ENCODE measurements around the gene UNC5A.
A peak's percentile ranks its signal among the peaks of the same experiment; 100 is the strongest.

Gene UNC5A

DNA sequence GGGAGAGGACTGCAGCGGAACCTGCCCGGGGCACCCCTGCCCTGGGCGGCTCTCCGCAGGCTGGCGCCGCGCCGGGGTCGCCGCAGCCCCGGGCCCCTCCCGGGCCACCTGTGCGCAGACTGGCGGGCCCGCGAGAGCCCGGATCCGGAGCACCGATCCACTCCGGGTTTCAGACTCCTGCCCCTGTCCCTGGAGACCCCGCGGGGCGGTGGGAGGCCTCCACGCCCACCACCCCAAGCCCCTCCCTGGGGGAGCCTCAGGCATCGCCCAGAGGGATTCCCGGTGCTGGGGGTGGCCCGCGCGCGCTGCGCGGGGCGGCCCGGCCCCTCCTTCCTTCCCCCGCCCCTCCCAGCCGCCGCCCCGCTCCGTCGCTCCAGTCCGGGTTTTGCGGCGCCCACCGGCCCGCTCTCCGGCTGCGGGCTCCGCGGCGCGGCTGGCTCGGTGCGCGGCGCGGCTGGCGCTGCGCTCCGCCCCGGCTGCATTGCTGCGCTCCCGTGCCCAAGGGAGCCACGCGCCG, at the start of gene UNC5A:
Gene UNC5A, plus strand, starts transcription at position 479 of the 517 bp plus-strand sequence. CDS start 192 bp downstream, outside the sequence.
- peak; percentile 83 for DNase-seq

DNA sequence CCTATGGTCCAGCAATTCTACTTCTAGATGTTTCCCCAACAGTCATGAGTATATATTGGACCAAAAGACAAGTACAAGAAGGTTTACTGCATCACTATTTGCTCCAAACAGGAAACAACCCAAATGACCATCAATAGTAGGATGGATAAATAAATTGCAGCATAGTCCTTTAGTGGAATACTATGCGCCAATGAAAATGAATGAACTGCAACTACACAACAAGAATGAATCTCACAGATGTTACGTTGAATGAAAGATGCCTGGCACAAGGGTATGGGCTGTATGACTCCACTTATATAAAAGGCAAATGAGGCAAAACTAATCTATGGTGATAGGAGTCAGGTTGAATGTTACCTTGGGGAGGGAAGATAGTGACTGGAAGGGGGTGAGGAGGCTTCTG, 48.6 kb upstream of the UNC5A start:
- no peak for DNase-seq

DNA sequence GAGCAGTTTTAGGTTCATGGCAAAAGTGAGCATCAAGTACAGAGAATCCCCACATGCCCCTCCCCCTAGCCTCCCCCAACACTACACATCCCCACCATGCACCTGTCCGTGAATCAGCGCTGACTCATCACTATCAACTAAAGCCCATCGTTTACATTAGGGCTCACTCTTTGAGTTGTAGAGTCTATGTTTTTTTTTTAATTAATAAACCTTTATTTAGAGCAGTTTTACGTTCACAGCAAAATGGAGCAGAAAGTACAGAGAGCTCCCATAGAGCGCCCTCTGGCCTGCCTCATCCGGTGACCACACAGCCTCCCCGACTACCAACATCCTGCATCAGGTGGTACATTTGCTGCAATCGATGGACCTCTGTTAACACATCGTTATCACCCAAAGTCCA, 47.9 kb upstream of the UNC5A start:
- no peak for DNase-seq

DNA sequence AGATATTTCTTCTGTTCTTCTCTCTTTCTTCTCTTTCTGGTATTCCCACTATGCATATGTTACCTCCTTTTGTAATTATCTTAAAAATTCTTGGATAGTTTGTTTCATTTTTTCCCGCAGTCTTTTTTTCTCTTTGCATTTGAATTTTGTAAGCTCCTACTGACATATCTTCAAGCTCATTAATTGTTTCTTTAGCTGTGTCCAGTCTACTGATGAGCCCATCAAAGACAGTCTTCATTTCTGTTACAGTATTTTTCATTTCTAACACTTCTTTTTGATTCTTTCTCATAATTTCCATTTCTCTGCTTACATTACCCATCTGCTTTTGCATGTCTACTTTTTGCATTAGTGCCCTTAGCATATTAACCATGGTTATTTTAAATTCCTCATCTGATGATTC, 44.7 kb upstream of the UNC5A start:
- no peak for DNase-seq

DNA sequence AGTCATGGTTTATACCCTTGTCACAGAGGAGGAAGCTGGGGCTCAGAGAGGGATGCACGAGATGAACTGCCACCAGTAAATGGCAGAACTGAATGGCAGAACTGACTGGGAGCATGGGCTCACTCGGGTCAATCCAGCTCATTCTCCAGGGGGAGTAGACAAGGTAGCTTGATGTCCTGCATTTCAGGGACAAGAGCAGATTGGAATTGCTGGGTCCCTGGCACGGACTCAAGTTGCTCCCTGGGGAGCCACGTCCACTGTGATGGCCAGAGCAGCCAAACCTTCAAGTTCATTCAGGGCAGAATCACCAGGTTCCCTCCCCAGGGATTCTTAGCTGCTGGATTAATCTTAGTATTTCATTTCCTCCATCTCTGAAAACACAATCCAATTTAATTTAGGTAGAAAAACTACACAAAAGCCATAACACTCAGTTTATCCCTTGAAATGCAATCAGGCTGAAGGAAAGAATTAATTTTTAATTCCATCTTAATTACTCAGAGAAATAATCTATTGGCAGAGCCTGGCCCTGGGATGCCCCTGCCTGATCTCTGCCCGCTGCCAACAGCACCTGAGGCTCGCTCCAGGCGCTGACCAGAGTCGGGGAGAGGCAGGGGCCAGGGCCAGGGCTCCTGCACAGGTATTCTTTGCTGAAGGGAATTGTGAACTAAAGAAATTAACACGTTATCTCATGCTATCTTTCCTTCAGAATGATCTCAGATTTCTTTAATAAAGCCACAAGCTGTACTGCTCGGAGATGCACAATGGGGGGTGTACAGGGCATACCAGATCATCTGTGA, 42.0 kb upstream of the UNC5A start:
- no peak for DNase-seq

DNA sequence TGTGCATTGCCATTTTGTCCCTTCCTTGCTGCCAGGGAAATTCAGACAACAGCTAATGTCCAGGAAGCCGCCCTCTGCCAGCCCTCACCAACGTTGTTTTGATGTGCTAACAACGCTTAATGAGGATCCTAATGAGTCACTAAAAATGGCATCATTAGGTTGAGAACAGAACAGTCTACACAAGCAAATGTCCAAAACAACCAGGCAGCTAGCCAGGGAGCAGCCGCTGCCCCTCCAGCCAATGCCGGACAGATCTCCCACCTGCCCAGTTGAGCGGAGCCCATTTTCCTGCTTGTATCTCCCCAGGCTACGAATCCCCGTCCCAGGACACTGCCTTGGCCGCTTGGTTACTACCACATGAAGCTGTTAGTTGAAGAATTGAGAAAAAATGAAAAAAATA, 40.4 kb upstream of the UNC5A start:
- DNase-seq = no peak

DNA sequence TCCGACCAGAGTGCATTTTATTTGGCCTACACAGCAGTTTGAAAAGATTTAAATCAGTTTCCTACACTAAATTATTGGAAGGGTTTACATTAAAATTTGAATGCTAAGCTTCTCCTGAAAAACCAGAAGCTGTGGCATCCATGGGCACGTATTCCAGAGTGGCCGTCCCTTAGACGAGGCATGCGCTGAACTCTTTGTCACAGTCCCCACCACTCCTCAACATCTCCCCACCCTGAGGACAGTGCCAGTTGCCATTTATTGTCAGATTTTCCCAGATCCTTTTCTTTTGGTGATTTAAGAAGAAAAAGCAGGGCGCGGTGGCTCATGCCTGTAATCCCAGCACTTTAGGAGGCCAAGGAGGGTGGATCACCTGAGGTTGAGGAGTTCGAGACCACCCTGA, 39.9 kb upstream of the UNC5A start:
- DNase-seq = no peak

DNA sequence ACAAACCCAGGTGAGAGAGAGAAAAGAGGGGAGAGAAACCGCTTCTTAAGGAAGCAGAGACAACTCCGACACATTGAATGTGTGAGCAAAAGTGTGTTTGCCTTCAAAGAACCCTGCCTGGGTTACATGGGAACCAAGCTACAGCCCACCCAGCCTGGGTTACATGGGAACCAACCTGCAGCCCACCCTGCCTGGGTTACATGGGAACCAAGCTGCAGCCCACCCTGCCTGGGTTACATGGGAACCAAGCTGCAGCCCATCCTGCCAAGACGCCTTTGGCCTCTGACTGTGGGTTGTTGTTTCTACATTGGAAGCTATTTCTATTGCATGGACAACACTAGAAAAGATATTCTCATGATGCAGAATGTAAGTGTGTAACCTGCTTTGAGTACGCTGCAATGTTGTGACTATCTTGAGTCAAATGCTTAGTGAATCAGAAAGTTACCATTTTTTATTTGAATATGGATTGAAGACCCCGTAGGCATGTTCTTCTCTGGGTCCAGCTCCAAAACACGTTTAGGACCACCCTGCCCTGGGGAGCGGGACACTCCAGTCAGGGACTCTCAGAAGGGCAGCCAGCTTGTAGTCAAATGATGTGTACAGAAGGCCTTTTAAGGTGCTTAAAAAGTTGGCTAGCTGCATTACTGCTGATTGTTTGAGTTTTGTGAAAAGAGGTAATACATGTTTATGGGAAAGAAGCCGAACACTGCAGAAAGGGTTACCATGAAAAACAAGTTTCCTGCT, 39.1 kb upstream of the UNC5A start:
- DNase-seq = no peak

DNA sequence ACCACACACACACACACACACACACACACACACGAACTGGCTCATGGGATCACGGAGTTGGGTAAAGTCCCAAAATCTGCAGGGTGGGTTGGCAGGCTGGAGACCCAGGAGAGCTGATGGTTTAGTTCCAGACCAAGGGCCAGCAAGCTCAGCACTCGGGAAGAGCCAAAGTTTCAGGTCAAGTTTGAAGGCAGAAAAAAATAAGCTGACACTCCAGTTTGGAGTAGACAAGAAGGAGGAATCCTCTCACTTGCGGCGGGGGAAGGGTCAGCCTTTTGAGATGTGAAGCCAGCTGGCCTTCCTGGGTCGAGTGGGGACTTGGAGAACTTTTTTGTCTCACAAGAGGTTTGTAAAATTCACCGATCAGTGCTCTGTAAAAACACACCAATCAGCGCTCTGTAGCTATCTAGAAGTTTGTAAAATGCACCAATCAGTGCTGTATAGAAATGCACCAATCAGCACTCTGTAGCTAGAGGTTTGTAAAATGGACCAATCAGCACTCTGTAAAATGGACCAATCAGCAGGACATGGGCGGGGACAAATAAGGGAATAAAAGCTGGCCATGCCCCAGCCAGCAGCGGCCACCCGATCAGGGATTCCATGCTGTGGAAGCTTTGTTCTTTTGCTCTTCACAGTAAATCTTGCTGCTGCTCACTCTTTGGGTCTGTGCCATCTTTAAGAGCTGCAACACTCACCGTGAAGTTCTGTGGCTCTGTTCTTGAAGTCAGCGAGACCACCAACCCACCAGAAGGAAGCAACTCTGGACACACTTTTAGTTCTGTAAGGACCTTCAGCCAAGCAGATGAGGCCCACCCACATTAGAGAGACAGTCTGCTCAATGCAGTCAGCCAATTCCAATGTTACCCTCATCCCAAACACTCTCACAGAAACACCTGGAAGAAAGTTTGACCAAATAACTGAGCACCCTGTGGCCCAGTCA, 37.8 kb upstream of the UNC5A start:
- no peak for DNase-seq

DNA sequence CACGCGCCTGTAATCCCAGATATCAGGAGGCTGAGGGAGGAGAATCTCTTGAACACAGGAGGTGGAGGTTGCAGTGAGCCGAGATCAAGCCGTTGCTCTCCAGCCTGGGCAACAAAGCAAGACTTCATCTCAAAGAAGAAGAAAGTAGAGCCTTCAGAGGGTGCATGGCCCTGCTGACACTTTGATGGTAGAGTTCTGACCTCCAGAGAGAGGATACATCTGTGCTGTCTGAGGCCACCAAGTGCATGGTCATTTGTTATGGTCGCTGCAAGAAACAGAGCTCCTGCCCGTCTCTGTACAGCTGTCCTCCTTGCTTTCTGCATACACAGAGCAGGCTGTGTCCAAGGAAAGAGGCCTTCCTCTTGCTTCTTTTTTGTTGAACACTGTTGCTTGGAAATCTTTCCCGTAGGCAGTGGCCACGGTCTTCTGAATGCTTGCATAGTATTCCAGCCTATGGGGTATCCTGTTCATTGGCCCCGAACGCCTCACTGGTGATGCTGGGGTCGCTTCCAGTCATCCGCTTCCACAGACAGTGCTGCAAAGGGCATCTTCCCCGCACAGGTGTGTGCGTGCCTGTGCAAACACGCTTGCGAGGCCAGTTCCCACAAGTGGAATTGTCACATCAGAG, 36.8 kb upstream of the UNC5A start:
- no peak for DNase-seq

DNA sequence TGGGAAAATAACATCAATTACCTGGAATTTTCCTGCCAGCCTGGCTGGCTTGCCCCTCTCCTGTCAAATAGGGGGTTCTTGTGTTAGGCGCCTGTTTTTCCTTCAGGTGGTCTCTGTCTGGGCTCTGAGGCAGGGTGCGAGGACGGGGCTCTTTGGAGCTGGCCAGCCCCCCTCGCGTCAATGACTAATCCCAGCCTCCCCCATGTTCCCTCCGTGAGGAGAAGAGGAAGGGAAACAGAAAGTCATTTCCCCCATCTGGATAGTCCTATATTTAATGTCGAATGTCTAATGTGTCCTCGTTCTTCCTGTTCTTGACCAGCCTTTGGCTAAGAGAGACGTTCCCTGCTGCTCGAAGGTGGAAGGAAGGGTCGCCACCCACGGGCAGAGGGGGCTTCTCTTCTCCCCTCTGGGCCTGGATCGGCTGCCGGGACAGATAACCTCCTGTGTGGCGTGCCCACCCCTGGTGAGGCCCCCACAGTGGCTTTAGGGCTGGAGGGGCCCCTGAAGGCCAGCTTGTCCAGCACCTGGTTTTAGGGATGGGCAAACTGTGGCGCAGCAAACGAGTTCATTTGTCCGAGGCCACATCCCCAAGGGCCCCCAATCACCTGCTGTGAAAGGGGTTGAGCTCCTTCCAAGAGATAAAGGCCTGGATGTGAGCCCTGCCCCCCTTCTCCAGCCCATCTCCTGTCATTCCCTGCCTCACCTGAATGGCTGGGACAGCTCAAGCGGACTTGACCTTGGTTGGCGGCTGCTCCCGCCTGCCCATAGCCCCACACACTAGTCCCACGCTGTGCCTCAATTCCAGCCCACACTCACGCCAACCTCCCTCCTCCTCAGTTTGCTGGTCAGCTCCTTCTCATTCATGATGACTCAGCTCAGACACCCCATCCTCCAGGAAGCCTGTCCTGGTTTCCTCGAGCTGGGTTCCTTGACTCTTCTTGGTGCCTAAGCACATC, 35.9 kb upstream of the UNC5A start:
- no peak for DNase-seq

DNA sequence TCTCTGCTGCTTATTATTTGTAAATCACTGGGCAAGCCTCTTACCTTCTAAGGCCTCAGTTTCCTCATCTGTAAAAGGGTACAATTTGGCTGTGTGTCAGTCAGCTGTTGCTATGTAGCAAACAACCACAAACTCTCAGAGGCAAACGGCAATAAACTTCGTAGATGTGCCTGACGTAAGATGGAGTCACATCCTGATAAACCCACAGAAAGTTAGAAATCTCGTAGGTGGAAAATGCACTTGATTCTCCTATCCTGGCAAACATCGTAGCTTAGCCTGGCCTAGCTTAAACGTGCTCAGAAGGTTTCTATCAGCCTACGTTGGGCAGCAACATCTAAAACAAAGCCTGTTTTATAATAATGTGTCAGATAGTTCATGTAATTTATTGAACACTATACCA, 35.0 kb upstream of the UNC5A start:
- peak; percentile 10 for DNase-seq

DNA sequence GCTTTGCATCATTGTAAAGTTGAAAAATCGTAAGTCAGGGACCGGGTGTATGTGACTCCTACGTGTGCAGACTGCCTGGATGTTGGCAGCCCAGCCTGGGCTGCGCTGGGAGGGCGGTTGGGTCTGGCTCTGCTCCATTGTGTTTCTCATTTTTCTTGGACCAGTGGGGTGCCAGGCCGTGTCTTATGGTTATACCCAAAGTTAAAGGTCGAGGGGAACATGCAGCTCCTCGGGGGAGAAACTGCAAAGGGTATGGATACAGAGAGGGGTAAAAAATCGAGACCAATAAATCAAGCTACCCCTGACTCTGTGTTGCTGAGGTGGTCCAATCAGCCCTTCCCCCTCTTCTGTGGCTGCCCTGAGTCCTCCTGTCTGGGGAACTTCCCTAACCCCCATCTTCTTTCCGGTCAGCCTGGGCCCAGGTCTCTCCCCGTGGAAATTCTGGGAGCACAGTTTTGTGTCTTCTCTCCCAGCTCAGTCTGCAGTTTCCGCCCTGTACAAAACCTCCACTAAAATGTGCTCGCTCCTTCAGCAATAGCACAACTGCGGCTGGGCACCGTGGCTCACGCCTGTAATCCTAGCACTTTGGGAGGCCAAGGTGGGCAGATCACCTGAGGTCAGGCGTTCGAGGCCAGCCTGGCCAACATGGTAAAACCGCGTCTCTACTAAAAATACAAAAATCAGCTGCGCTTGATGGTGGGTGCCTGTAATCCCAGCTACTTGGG, 34.1 kb upstream of the UNC5A start:
- DNase-seq = peak; percentile 13

DNA sequence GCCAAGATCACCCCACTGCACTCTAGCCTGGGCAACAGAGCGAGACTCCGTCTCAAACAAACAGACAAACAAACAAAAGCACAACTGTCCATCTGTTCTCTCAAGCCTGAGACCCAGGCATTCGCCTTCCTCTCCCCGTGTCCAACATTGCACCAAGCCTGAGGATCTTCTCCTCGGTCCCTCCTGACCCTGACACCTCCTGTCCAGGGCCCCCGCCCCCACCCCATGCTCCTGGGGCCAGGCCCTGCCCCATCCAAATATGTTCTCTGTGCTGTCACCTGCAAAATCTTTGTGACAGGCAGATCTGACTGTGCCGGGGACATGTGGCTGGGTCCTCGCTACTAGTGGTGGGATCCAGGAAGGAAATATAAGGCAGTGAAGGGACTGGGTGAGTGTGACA, 33.4 kb upstream of the UNC5A start:
- peak; percentile 17 for DNase-seq

DNA sequence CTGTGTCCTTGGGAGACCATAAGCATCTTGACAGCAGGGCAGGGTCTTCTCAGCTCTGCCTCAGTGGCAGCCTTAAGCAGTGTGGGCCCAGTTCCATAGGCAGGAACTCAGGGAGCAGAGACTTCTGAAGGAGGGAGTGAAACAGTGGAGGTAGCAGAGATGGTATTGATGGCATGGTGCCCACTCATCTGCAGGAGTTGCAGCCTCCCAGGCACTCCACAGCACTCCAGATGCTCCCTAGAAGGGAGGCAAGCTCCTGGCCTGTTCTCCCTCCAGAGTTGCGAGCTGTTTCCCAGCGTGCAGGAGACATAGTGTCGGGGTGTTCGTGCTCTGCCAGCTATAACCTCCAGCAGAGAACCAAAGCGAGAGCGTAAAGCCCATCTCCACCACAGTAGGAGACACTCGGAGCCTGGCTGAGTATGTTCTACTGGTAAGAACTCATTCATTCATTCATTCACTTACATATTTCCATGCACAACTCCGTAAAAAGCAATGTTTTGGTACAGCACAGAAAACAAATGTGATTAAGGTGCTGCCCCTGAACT, 31.4 kb upstream of the UNC5A start:
- peak; percentile 25 for DNase-seq

DNA sequence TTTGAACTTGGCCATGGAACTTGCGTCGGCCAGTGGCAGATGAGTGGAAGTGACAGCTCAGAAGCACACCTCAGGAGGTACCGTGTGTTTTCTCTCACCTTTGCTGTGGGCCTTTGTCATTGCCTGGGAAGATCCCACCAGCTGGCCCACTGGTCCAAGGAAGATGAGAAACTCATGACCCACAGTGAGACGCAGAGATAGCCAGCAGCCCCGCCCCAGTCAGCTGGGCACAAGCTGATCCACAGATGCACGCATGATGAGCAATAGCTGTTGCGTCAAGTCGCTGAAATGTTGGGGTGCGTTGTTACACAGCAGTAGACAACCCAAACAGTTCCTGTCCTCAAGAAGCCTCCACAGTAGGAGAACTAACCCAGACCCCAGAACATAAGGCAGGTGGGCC, 30.8 kb upstream of the UNC5A start:
- DNase-seq = peak; percentile 23

DNA sequence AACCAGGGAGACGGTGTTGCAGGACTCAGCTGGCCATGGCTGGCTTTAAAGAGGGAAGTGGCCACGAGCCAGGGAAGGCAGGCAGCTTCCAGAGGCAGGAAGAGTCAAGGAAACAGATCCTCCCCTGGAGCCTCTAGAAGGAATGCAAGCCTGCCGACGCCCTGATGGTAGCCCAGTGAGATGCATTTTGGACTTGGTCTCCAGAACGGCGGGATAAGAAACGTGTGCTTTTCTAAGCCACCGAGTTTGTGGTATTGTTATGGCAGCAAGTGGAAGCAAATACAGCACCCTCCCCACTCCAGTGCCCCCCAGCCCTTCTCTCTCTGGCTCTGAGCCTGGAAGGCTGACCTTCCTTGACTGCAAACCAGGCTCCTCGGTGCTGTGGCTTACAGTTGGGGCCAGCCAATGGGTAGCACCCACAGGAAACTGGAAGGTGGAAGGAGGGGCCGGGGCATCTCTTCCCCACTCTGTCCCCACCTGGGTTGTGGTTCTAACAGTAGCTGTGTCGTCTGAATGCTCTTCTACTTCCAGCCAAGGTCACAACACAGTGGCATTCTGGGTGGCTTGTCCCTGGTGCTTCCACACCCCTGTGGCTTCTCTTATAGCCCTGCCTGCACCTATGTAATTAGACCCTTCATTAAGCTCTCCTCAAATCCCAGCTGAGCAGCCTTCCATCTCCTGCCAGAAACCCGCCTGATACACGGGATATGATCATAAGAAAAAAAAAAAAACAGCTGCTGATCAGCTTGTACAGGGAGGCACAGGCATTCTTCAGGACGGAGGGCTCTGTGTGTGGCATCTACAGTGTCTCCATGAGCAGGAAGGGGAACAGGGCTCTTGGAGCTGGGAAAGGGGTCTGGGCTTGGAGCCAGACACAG, 29.9 kb upstream of the UNC5A start:
- peak; percentile 33 for DNase-seq

DNA sequence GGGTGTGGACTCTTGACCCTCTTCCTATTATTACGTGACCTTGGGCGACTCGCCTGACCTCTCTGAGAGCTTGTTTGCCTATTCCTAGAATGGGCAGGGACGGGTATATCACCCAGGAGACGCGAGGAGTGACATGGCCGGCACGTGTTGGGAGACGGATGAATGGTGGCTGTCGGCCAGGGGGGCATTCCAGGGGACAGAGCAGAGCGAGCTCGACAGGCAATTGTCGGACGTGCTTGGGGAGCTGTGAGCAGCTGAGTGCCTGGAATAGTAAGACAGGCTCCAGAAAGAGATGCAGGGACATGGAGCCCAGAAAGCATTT, 29.3 kb upstream of the UNC5A start:
- DNase-seq = peak; percentile 8

Data from activated CD8-positive, alpha-beta memory T cell treated with anti-CD3 and anti-CD28 coated beads, Interleukin-2, amount 50 U/mL, for 48 hours (primary cell).